Raji (cell line): ENCODE data around the gene PKDREJ.
A peak's percentile ranks its signal among the peaks of the same experiment; 100 is the strongest.

ENCODE experiments used
- POLR2A ChIP-seq: IDR thresholded peaks from 2 replicates; pipeline ENCODE4 v1.6.1; 2011; ENCODE audit warnings: low read depth, low read length, control low read depth; ENCODE audit not compliant: insufficient read depth

PKDREJ gene, protein sequence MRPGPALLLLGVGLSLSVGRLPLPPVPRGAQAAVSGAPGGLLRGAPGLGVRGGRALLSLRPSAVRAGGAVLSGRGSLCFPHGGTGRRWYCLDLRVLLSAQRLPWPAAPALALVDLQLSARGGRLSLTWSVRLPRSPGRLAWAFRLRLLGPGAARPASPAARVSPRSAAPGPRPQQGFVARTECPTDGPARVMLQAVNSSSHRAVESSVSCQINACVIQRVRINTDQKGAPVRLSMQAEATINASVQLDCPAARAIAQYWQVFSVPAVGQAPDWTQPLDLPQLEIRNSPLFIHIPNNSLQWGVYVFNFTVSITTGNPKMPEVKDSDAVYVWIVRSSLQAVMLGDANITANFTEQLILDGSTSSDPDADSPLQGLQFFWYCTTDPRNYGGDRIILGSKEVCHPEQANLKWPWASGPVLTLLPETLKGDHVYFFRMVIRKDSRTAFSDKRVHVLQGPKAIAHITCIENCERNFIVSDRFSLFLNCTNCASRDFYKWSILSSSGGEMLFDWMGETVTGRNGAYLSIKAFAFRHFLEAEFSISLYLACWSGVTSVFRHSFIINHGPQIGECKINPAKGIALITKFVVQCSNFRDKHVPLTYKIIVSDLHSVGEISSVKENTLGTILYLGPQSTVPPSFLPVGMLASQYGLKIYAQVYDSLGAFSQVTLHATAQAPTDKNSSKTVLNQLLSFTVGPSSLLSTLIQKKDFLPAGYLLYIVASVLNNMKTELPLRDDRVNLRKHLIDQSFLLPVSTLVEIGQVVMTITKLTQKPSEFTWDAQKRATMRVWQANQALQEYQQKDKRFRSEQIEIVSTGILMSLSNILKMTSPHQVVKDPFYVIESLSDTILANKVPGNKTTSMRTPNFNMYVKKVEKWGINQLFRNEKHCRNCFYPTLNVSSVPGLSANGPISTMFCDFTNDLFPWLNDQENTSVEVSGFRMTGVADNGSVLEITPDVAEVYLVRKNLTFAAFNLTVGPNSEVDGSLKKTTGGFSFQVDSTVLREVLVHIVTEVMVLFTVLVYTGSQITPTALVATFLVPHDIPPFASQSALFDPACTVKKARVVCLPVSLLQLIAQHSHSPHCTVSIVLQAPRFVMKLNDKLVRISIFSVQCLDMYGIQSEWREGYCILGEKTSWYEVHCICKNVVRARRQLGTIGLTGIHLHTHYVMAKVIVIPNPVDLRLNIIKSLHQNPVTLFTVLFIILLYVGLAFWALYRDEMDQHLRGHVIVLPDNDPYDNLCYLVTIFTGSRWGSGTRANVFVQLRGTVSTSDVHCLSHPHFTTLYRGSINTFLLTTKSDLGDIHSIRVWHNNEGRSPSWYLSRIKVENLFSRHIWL (N-terminal part only)

DNA sequence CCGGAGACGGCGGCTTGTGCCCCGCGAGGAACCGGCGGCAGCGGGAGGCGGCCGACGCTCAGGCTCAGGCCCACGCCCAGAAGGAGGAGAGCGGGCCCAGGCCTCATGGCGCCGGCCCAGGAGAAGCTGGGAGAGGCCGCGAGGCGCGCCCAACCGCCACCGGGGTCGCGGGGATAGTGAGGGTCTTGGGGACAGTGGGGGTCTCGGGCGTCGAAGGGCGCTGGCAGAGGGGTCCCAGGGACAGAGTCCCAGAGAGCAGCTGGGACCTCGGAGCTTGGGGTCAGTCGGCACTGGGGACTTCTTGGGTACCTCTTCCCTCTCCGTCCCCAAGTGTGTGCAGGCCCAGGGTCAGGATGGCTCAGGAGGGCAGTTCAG, at the start of gene PKDREJ:
Gene PKDREJ (minus strand): TSS at position 128 of the 375 bp plus-strand sequence. CDS start 21 bp downstream, at position 107.
- TF ChIP-seq POLR2A: no peak

DNA sequence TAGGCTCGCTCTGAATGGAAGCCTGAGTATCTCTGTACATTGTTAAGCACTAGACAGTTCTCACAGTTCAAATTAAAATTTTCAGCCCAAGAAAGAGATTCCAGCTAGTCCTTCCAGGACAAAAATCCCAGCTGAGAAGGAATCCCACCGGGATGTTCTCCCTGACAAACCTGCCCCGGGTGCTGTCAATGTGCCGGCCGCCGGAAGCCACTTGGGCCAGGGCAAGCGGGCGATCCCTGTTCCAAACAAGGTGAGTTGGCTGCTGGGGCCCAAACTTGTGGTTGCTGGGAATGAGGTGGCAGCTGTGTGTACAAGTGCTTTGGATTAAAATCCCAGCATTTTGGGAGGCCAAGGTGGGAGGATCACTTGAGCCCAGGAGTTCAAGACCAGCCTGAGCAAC, 48.9 kb upstream of the PKDREJ start:
- TF ChIP-seq POLR2A: no peak

DNA sequence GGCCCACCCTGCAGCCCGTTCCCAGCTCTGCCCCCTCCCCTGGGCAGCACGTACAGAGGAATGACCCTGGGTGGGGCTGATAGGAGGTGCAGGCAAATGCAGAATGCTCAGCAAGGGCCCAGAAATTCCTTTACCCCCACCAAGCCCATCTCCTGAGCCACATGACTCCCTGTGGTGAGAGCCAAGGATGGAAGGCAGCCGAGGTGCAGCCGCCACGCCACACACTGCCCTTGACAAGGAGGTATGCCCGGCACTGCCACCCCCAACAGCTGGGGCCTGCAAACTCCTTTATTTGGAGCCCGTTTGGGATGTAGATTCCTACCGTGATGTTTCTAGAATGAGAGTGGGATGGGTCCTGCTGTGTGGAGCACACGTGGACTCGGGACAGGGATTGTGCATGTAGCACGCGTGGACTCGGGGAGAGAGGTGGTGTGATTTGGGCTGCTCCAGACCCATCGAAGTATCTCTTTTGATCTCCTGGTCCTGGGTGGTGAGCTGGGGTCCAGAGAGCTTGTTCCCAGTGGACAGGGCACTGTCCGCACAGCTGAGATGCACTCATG, 46.5 kb upstream of the PKDREJ start:
- no peak for TF ChIP-seq POLR2A

DNA sequence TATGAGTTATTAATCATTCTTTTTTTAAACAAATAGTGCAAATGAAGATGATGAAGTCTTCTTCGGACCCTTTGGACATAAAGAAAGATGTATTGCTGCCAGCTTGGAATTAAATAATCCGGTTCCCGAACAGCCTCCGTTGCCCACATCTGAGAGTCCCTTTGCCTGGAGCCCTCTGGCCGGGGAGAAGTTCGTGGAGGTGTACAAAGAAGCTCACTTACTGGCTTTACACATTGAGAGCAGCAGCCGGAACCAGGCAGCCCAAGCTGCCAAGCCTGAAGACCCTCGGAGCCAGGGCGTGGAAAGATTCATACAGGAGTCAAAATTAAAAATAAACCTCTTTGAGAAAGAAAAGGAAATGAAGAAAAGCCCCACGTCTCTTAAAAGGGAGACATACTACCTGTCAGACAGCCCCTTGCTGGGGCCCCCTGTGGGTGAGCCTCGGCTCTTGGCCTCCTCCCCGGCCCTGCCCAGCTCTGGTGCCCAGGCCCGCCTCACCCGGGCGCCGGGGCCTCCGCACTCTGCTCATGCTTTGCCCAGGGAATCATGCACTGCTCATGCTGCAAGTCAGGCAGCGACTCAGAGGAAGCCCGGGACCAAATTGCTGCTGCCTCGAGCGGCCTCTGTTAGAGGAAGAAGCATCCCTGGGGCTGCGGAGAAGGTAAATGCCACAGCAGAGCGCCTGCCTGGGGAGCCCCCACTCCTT, 45.3 kb upstream of the PKDREJ start:
- TF ChIP-seq POLR2A: no peak

DNA sequence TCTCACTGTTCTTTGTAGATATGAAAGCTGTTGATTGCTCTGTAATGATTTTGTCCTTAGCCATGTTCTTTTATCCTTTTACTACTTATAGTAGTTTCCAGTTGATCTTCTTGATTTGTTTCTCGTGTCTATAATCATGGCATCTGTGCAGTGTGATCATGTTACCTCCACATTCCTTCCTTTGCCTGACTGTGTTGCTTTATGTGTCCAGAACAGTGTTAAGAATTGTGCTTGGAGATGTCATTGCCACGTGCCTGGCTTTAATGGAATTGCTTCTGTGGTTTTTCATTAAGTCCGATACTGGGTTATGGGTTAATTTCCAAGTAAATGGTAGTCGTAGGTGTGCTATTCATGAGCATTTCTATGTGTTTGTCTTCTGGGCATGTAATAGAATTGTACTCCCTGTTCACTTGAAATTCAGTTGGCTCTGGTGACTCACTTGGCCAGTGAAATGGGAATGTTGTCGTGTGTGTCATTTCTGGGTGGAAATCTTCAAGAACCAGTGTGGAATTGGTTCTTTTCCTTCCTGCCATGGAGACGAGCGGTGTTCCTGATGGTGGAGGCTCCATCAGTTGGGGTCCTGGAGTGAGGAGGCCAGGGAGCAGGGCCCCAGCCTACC, 40.3 kb upstream of the PKDREJ start:
- no peak for TF ChIP-seq POLR2A

DNA sequence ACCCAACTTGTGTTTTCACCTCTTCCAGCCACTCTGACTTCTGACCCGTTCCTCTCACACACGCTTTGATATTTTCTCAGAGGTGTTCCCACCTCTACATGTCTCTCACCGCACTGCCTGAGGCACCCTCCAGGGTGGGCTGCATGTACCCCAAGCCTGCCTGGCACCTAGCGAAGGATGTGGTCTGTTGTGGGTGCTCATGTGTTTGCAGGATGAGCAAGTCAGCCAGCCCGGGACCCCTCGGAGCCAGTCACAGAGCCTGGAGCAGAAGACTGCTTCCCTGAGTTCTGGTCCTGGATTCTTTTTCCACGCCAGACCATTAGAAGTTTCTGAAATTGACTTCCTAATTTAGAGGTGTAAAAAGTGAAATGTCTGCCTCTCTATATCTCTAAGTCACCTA, 37.3 kb upstream of the PKDREJ start:
- TF ChIP-seq POLR2A: no peak

DNA sequence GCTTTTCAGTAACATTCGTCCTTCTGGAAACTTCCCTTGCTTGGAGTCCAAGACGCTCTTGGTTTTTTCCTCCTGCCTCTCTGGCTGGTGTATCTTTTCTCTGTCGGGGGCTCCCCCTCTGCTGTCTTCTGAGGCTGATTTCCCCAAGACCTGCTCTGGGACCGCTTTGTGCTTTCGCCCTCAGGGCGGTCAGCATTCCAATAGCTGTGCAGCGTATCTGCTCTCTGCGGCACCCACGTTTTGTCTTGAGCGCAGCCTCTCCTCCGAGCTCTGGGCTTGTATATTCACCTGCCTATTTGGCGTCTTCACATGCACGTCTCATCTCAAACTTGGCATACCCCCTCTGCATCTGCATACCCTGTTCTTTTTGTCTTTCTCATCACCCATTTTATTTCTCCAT, 36.0 kb upstream of the PKDREJ start:
- TF ChIP-seq POLR2A: no peak

DNA sequence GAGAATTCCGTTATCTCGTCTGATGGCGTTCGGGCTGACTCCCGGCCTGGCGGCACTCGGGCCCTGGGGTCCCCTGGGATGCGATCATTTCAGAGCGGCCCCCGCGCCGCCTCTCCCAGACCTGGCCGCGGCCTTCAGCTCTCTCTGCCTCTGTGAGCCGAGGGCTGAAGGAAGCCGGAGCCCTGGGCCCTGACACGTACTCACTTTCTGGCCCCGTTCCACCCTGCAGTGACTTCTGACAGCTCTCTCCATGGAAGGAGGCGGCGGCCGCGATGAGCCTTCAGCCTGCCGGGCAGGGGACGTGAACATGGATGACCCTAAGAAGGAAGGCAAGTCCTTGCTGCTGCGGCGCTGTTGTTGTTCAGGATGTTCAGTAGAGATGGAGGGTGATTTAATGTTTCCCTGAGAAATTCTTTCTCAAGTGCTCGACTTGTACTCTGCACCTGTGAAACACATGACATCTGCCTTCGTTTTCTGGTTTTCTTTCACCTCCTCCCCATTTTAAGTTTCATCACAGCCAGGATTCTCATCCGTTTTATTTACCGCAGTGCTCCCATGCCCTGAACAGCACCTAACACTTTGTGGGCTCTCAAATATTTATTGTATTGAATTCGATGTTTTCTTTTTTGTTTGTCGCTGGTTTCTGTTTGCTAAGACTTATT, 34.1 kb upstream of the PKDREJ start:
- TF ChIP-seq POLR2A: no peak

DNA sequence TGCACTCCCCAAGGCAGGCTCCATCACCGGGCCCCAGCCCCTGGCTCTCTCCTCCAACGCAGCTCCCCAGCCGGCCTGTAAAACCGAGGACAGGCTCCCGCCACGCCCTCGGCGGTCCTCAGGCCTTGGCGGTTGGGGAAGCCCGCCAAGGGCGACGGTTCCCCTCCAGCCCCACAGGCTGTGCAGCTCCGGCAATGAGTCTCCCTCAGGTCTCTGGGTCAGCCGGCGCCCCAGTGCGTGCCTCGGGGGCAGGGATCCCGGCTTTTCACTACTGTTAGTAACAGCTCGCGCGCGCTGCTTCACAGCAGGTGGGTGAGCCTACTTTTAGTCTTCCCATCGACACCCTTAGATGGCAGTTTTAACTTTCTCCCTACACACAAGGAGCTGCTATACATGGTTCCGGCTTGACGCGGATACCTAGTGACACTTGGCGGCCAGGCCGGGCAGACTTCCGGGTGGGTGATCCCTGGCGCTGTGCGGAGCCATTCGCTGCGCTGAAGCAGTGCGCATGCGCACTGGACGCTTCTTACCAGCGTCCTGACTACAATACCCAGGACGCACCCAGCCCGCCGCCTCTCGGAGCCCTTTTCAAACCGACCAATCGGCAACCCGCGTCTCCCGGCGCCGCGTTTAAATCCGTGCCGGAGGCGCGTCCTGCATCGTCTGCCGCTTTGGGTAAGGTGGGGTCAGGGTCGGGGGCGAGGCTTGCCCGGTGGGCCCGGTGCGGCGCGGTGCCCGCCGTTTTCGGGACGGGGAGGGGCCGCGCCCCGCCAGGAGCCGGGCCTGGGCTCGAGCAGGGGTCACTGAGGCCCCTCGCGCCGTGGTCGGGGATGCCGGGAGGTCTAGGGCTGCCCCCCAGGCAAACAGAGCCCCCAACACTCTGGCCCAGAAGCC, 33.4 kb upstream of the PKDREJ start, which contains the start of gene GTSE1:
Gene GTSE1 (plus strand): TSS at position 614 of the 894 bp plus-strand sequence. CDS start 531 bp downstream, outside the sequence.
- TF ChIP-seq POLR2A: peak; percentile 92

DNA sequence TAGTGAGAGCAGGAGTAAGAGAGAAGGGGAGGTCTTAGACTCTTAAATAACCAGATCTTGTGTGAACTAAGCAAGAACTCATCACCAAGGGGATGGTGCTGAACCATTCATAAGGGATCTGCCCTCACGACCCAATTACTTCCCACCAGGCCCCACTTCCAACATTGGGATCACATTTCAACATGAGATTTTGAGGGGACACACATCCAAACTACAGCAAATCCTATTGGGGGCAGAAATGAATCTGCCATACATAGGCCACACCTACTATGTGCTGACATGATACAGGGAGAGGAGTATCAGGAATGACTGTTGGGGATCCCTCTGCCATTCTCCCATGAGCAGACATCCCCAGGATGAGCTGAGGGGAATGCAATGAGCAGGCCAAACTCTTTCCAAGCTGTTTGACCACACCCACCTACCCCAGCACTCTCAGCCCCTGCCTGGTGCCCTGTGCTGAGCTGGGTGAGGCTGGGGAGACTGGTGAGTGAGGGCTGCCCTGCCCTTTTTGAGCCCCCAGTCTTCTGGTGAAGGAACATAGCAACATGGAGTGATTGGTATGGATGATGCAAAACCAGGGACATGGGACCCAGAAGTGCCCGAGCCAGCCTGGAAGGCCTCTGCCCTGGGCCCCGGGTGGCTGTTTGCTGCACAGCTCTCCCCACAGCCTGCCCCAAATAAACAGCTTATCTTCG, 32.3 kb upstream of the PKDREJ start:
- no peak for TF ChIP-seq POLR2A

DNA sequence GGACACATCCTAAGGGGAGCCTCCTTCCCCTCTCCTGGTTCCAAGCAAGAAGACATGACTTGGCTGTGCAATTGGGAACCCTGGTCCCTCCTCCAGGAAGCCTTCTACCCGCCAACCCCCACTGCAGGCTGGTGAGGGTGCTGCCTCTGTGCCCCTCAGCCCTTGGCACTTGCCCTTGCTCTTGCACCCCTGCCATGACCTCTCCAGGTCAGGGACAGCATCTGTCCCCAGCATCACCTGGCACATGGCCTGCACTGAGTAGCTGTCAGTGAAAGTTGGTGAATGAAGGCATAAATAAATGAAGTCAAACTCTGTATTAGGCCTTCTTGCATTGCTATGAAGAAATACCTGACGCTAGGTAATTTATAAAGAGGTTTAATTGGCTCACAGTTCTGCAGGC, 31.6 kb upstream of the PKDREJ start:
- no peak for TF ChIP-seq POLR2A
